Effector memory CD4-positive, alpha-beta T cell (primary cell): ENCODE data around the gene UNC5A.

Source experiments
- DNase-seq, 3 donors: peaks; one replicate each; pipeline ENCODE4 v3.0.0-alpha.2; 2020
- H3K27ac ChIP-seq: 2 replicates; pipeline ENCODE4 v1.7.0; 2013; ENCODE audit warnings: mild to moderate bottlenecking, low read length, moderate library complexity; ENCODE audit not compliant: insufficient read depth, poor library complexity, severe bottlenecking
- H3K27me3 ChIP-seq: replicated peaks from 2 replicates; pipeline ENCODE4 v1.7.0; 2013; ENCODE audit warnings: mild to moderate bottlenecking, low read length; ENCODE audit not compliant: insufficient read depth, control insufficient read depth, poor library complexity, severe bottlenecking
- H3K36me3 ChIP-seq: 2 replicates; pipeline ENCODE4 v1.7.0; 2013; ENCODE audit warnings: mild to moderate bottlenecking, low read length, moderate library complexity; ENCODE audit not compliant: control insufficient read depth, insufficient read depth
- H3K4me1 ChIP-seq: 2 replicates; pipeline ENCODE4 v1.7.0; 2013; ENCODE audit warnings: low read length, mild to moderate bottlenecking; ENCODE audit not compliant: control insufficient read depth, insufficient read depth, poor library complexity, severe bottlenecking
- H3K4me3 ChIP-seq: 2 replicates; pipeline ENCODE4 v1.7.0; 2013; ENCODE audit warnings: low read length, low read depth, mild to moderate bottlenecking; ENCODE audit not compliant: insufficient read depth, poor library complexity, severe bottlenecking
- H3K9me3 ChIP-seq: 2 replicates; pipeline ENCODE4 v1.7.0; 2013; ENCODE audit warnings: mild to moderate bottlenecking, low read length, moderate library complexity; ENCODE audit not compliant: control insufficient read depth

UNC5A gene

GRCh38 chr5:176792655-176793342 lies 17.6 kb upstream of the UNC5A start:
- peaks cover 8% of the 10 kb centered on the region for H3K27me3 ChIP-seq
- no peaks in the 10 kb centered on the region for H3K4me1 ChIP-seq
- no peaks in the 10 kb centered on the region for H3K9me3 ChIP-seq
- no peak overlapping the region for H3K27ac ChIP-seq
- no peak overlapping the region for H3K4me3 ChIP-seq
- DNase-seq, result no peak
- no peaks in the 10 kb centered on the region for H3K36me3 ChIP-seq

- no peak overlapping the region for H3K4me3 ChIP-seq
- DNase-seq, result no peak
- H3K9me3 ChIP-seq, result no peaks in the 10 kb centered on the region
- no peaks in the 10 kb centered on the region for H3K36me3 ChIP-seq
- no peak overlapping the region for H3K27ac ChIP-seq
- H3K27me3 ChIP-seq, result peaks cover 8% of the 10 kb centered on the region
- no peaks in the 10 kb centered on the region for H3K4me1 ChIP-seq
Measured at GRCh38 chr5:176793343-176793699, 17.0 kb upstream of the UNC5A start.

- no peak for DNase-seq
- no peaks in the 10 kb centered on the region for H3K4me1 ChIP-seq
- no peak overlapping the region for H3K4me3 ChIP-seq
- H3K27ac ChIP-seq, result no peak overlapping the region
- H3K9me3 ChIP-seq, result no peaks in the 10 kb centered on the region
- H3K27me3 ChIP-seq, result peaks cover 8% of the 10 kb centered on the region
- no peaks in the 10 kb centered on the region for H3K36me3 ChIP-seq
Measured at GRCh38 chr5:176793736-176794135, 16.6 kb upstream of the UNC5A start.

GRCh38 chr5:176794509-176794908 lies 15.8 kb upstream of the UNC5A start:
- DNase-seq, result no peak
- no peaks in the 10 kb centered on the region for H3K4me1 ChIP-seq
- H3K9me3 ChIP-seq, result no peaks in the 10 kb centered on the region
- H3K36me3 ChIP-seq, result no peaks in the 10 kb centered on the region
- peaks cover 8% of the 10 kb centered on the region for H3K27me3 ChIP-seq
- no peak overlapping the region for H3K4me3 ChIP-seq
- no peak overlapping the region for H3K27ac ChIP-seq

- DNase-seq, result no peak
- no peak overlapping the region for H3K4me3 ChIP-seq
- no peaks in the 10 kb centered on the region for H3K4me1 ChIP-seq
- no peak overlapping the region for H3K27ac ChIP-seq
- no peaks in the 10 kb centered on the region for H3K9me3 ChIP-seq
- no peaks in the 10 kb centered on the region for H3K36me3 ChIP-seq
- H3K27me3 ChIP-seq, result peaks cover 8% of the 10 kb centered on the region
Measured at GRCh38 chr5:176796411-176796810, 13.9 kb upstream of the UNC5A start.

GRCh38 chr5:176796970-176797369 lies 13.4 kb upstream of the UNC5A start:
- Histone ChIP-seq H3K27me3 (peaks cover 7% of the 10 kb centered on the region), H3K27ac (no peak overlapping the region), H3K9me3 (no peaks in the 10 kb centered on the region), H3K36me3 (no peaks in the 10 kb centered on the region), H3K4me1 (no peaks in the 10 kb centered on the region), H3K4me3 (no peak overlapping the region)
- DNase-seq, result no peak

GRCh38 chr5:176797456-176798050 lies 12.8 kb upstream of the UNC5A start:
- no peaks in the 10 kb centered on the region for H3K4me1 ChIP-seq
- H3K9me3 ChIP-seq, result no peaks in the 10 kb centered on the region
- H3K27me3 ChIP-seq, result peaks cover 5% of the 10 kb centered on the region
- H3K27ac ChIP-seq, result no peak overlapping the region
- no peak overlapping the region for H3K4me3 ChIP-seq
- no peak for DNase-seq
- H3K36me3 ChIP-seq, result no peaks in the 10 kb centered on the region

GRCh38 chr5:176798086-176798876 lies 12.1 kb upstream of the UNC5A start:
- Histone ChIP-seq H3K27ac (no peak overlapping the region), H3K9me3 (no peaks in the 10 kb centered on the region), H3K4me1 (no peaks in the 10 kb centered on the region), H3K4me3 (no peak overlapping the region), H3K27me3 (peaks cover 5% of the 10 kb centered on the region), H3K36me3 (no peaks in the 10 kb centered on the region)
- no peak for DNase-seq

GRCh38 chr5:176798949-176799348 lies 11.4 kb upstream of the UNC5A start:
- no peaks in the 10 kb centered on the region for H3K4me1 ChIP-seq
- no peaks in the 10 kb centered on the region for H3K36me3 ChIP-seq
- peaks cover 5% of the 10 kb centered on the region for H3K27me3 ChIP-seq
- H3K9me3 ChIP-seq, result no peaks in the 10 kb centered on the region
- no peak for DNase-seq
- H3K27ac ChIP-seq, result no peak overlapping the region
- H3K4me3 ChIP-seq, result no peak overlapping the region

- Histone ChIP-seq H3K36me3 (no peaks in the 10 kb centered on the region), H3K27ac (no peak overlapping the region), H3K4me3 (no peak overlapping the region), H3K27me3 (peaks cover 4% of the 10 kb centered on the region), H3K4me1 (no peaks in the 10 kb centered on the region), H3K9me3 (no peaks in the 10 kb centered on the region)
- no peak for DNase-seq
Measured at GRCh38 chr5:176799488-176799887, 10.9 kb upstream of the UNC5A start.
